ENCODE results near the gene ZNF761. TPM values are rescaled to one million over a fixed set of nuclear protein-coding genes. Genes with fewer than 3 reads are reported as not detected.

The ZNF761 gene
- total RNA-seq, 1 donor from 2014 or later, result 8.2 TPM

Small RNA genes lying within 50 kb of the gene (small RNA-seq; reads per million reads assigned to genes)
- not detected for gene RPL39P36 (ENCODE audit: low replicate concordance)

Other genes with a start within 250 kb of the ZNF761 start
- gene ZNF665, start 238.6 kb upstream of the ZNF761 start, total RNA-seq, result 3.1 TPM
- 27.5 TPM for gene ZNF677, start 177.1 kb upstream of the ZNF761 start, total RNA-seq
- not detected for gene VN1R2, start 173.7 kb upstream of the ZNF761 start, total RNA-seq
- gene VN1R4, start 164.3 kb upstream of the ZNF761 start, total RNA-seq, result not detected
- gene ZNF845, start 98.2 kb upstream of the ZNF761 start, total RNA-seq, result 8.2 TPM
- gene ZNF525, start 66.3 kb upstream of the ZNF761 start, total RNA-seq, result 13.5 TPM
- 12.2 TPM for gene ZNF765, start 36.8 kb upstream of the ZNF761 start, total RNA-seq
- gene ZNF813, start 35.7 kb downstream of the ZNF761 start, total RNA-seq, result 4.4 TPM
- 22.6 TPM for gene ZNF331, start 106.2 kb downstream of the ZNF761 start, total RNA-seq
- not detected for gene DPRX, start 200.0 kb downstream of the ZNF761 start, total RNA-seq